ENCODE measurements around the gene FAM25A.
A peak's percentile ranks its signal among the peaks of the same experiment; 100 is the strongest.
"Not testable (repeated sequence)": the region's sequence is repeated elsewhere in the genome, so short reads cannot be mapped to it uniquely, and the experiment has no call there.

FAM25A gene

GRCh38 chr10:87030912-87031635 lies 11.0 kb downstream of the FAM25A start:
- DNase-seq (ENCODE audit: low read depth), result no peak
- no peak for TF ChIP-seq CTCF (conservative IDR thresholded peaks at IDR 0.05; ENCODE audit: low read depth, low read length)
- no peak overlapping the region for H3K4me3 ChIP-seq (ENCODE audit: low read depth, low read length)

- TF ChIP-seq CTCF (conservative IDR thresholded peaks at IDR 0.05; ENCODE audit: low read depth, low read length), result no peak
- no peak for DNase-seq (ENCODE audit: low read depth)
- no peak overlapping the region for H3K4me3 ChIP-seq (ENCODE audit: low read depth, low read length)
Measured at GRCh38 chr10:87036623-87037022, 16.5 kb downstream of the FAM25A start.

GRCh38 chr10:87038286-87038717 lies 18.2 kb downstream of the FAM25A start:
- H3K4me3 ChIP-seq (ENCODE audit: low read depth, low read length), result no peak overlapping the region
- TF ChIP-seq CTCF (conservative IDR thresholded peaks at IDR 0.05; ENCODE audit: low read depth, low read length), result no peak
- DNase-seq (ENCODE audit: low read depth), result no peak

GRCh38 chr10:87038786-87039185 lies 18.7 kb downstream of the FAM25A start:
- H3K4me3 ChIP-seq (ENCODE audit: low read depth, low read length), result no peak overlapping the region
- no peak for TF ChIP-seq CTCF (conservative IDR thresholded peaks at IDR 0.05; ENCODE audit: low read depth, low read length)
- DNase-seq (ENCODE audit: low read depth), result peak; percentile 18

- H3K4me3 ChIP-seq (ENCODE audit: low read depth, low read length); DNase-seq (ENCODE audit: low read depth): not testable (repeated sequence)
Measured at GRCh38 chr10:87043579-87043978, 23.5 kb downstream of the FAM25A start.

- no peak for TF ChIP-seq CTCF (conservative IDR thresholded peaks at IDR 0.05; ENCODE audit: low read depth, low read length)
- no peak for DNase-seq (ENCODE audit: low read depth)
- no peak overlapping the region for H3K4me3 ChIP-seq (ENCODE audit: low read depth, low read length)
Measured at GRCh38 chr10:87045434-87045938, 25.4 kb downstream of the FAM25A start.

- TF ChIP-seq CTCF (conservative IDR thresholded peaks at IDR 0.05; ENCODE audit: low read depth, low read length), result no peak
- no peak for DNase-seq (ENCODE audit: low read depth)
- H3K4me3 ChIP-seq (ENCODE audit: low read depth, low read length), result no peak overlapping the region
Measured at GRCh38 chr10:87053111-87053510, 33.0 kb downstream of the FAM25A start.
